Inflammatory macrophage (primary cell): ENCODE results near the gene MARCOL.
A peak's percentile ranks its signal among the peaks of the same experiment; 100 is the strongest.
"Not testable (repeated sequence)": the region's sequence is repeated elsewhere in the genome, so short reads cannot be mapped to it uniquely, and the experiment has no call there.

Source experiments
- DNase-seq, 2 donors: peaks; one replicate each; pipeline ENCODE4 v3.0.0-alpha.2; 2020 to 2022

Gene MARCOL

GRCh38 chr5:148268566-148268965, 30.2 kb downstream of the MARCOL start, which contains the start of gene SPINK13:
SPINK13 (plus strand) TSS chr5:148268794; CDS start chr5:148270073, 1,279 bp downstream.
- no peak for DNase-seq

GRCh38 chr5:148275129-148275528, 36.8 kb downstream of the MARCOL start:
- not testable (repeated sequence) for DNase-seq

GRCh38 chr5:148280893-148281292, 42.6 kb downstream of the MARCOL start:
- DNase-seq, result not testable (repeated sequence)

- not testable (repeated sequence) for DNase-seq
Observed at GRCh38 chr5:148281336-148281735, 43.0 kb downstream of the MARCOL start.

GRCh38 chr5:148290271-148291195, 52.2 kb downstream of the MARCOL start:
- DNase-seq, result peak; percentile 13 to 25
